GM21576 (cell line): ENCODE results near the gene OR8A1.
A peak's percentile ranks its signal among the peaks of the same experiment; 100 is the strongest.

Experiments
- ATAC-seq: cut with Tn5 transposase; IDR thresholded peaks from one replicate; pipeline ENCODE4 v1.9.1; 2021; ENCODE audit warnings: mild to moderate bottlenecking, moderate library complexity; ENCODE audit not compliant: unreplicated experiment

Gene OR8A1

GRCh38 chr11:124569697-124570096 lies at the start of gene OR8A1:
Gene OR8A1, plus strand, starts transcription at chr11:124569997. Its CDS starts 123 bp downstream, at chr11:124570120.
- ATAC-seq, result no peak

GRCh38 chr11:124520550-124520854 lies 49.3 kb upstream of the OR8A1 start:
- ATAC-seq, result no peak

GRCh38 chr11:124533626-124534025 lies 36.2 kb upstream of the OR8A1 start:
- ATAC-seq, result no peak

GRCh38 chr11:124534051-124534450 lies 35.7 kb upstream of the OR8A1 start:
- ATAC-seq, result no peak

- no peak for ATAC-seq
These were observed 34.1 kb upstream of the OR8A1 start for GRCh38 chr11:124535552-124536232.

GRCh38 chr11:124536520-124536919 lies 33.3 kb upstream of the OR8A1 start:
- ATAC-seq, result no peak

GRCh38 chr11:124538019-124538418 lies 31.8 kb upstream of the OR8A1 start:
- no peak for ATAC-seq

GRCh38 chr11:124541204-124541603 lies 28.6 kb upstream of the OR8A1 start:
- ATAC-seq, result no peak

- ATAC-seq, result no peak
These were observed 26.7 kb upstream of the OR8A1 start for GRCh38 chr11:124543145-124543544.

- ATAC-seq, result no peak
These were observed 26.2 kb upstream of the OR8A1 start, which contains the start of gene OR8B12 for GRCh38 chr11:124543554-124543953. Gene OR8B12, minus strand, starts transcription at chr11:124543654. Its CDS starts 0 bp downstream, at chr11:124543654.

GRCh38 chr11:124551189-124551588 lies 18.6 kb upstream of the OR8A1 start:
- no peak for ATAC-seq

GRCh38 chr11:124551987-124552386 lies 17.8 kb upstream of the OR8A1 start:
- ATAC-seq, result no peak

- ATAC-seq, result no peak
These were observed 13.0 kb upstream of the OR8A1 start for GRCh38 chr11:124556828-124557227.

- no peak for ATAC-seq
These were observed 363 bp downstream of the OR8A1 start for GRCh38 chr11:124570160-124570559.

GRCh38 chr11:124577716-124578427 lies 8.1 kb downstream of the OR8A1 start:
- no peak for ATAC-seq

- no peak for ATAC-seq
These were observed 9.0 kb downstream of the OR8A1 start for GRCh38 chr11:124578761-124579160.

GRCh38 chr11:124581817-124582216 lies 12.0 kb downstream of the OR8A1 start:
- no peak for ATAC-seq

- no peak for ATAC-seq
These were observed 12.8 kb downstream of the OR8A1 start for GRCh38 chr11:124582565-124582964.

- no peak for ATAC-seq
These were observed 14.0 kb downstream of the OR8A1 start for GRCh38 chr11:124583781-124584180.

GRCh38 chr11:124584681-124585372 lies 15.0 kb downstream of the OR8A1 start:
- ATAC-seq, result no peak

- peak; percentile 47 for ATAC-seq
These were observed 16.6 kb downstream of the OR8A1 start for GRCh38 chr11:124586238-124586860.
